ENCODE data around the gene ADCY10. TPM values are rescaled to one million over a fixed set of nuclear protein-coding genes. Genes with fewer than 3 reads are reported as not detected.

The ADCY10 gene
- total and polyA plus RNA-seq, 7 experiments from 2014 or later, result 0.19 to 1.3 (median 0.43) TPM; not detected in 2

- peaks cover 0 to 5% (median 0%) of the 10 kb centered on the region in 11 donors for H3K9me3 Mint-ChIP-seq
- POLR2A ChIA-PET, result interaction anchor here (0.5 to 3.0 kb wide), 17 partner anchors 9 to 1953 kb away, joined by 3 to 10 read pairs (median 4); partner anchors contain the start of genes METTL18, MPZL1, POGK and POU2F1
- H3K27ac Mint-ChIP-seq, result peak within 1 kb of the TSS; percentile 90 to 100 (median 99)
- Histone ChIP-seq H3K4me1 (ENCODE audit: control insufficient read depth in 2 of 2, insufficient read depth in 2 of 2, low read length in 2 of 2) (peaks cover 18 to 31% of the 10 kb centered on the region in 2 donors), H3K27ac (ENCODE audit: low read depth, low read length) (peak within 1 kb of the TSS; percentile 89), H3K9me3 (ENCODE audit: control insufficient read depth in 2 of 3, low read length in 3 of 3) (no peaks in the 10 kb centered on the region), H3K27me3 (ENCODE audit: control insufficient read depth in 2 of 2, insufficient read depth in 2 of 2, low read length in 2 of 2) (no peaks in the 10 kb centered on the region), H3K36me3 (ENCODE audit: control insufficient read depth in 2 of 3, insufficient read depth in 3 of 3, low read length in 3 of 3) (peaks cover 0 to 12% (median 0%) of the 10 kb centered on the region in 3 experiments), H3K4me3 (ENCODE audit: low read length) (peak within 1 kb of the TSS; percentile 89)
- intact Hi-C loops (cut with micrococcal nuclease), result loop anchor here (1.0 to 10.0 kb wide), 22 partner anchors 36 to 1859 kb away; partner anchors contain the start of genes SFT2D2 (in 2 of the 2), TADA1 (in 2 of the 2), TIPRL (in 2 of the 2) and ATP1B1 (in 1 of the 2)
- CTCF ChIA-PET, result interaction anchor here (0.5 to 1.1 kb wide), 3 partner anchors 13 to 221 kb away, joined by 3 read pairs; no protein-coding TSS in a partner anchor
- peaks cover 29 to 58% (median 40%) of the 10 kb centered on the region in 7 donors for H3K4me1 Mint-ChIP-seq
- no peaks in the 10 kb centered on the region for H3K27me3 Mint-ChIP-seq
- peak within 1 kb of the TSS; percentile 90 to 99 (median 96) for H3K4me3 Mint-ChIP-seq
- H3K36me3 Mint-ChIP-seq, result peaks cover 0 to 7% (median 1%) of the 10 kb centered on the region in 5 donors
- DNase-seq (peak; percentile 94 to 99 (median 99)), ATAC-seq (peak; percentile 89)
Observed at GRCh38 chr1:167936068-167936929, 22.4 kb upstream of the ADCY10 start, which contains the start of gene DCAF6. Gene DCAF6 (plus strand): TSS chr1:167936683. CDS start chr1:167936912, 229 bp downstream.

GRCh38 chr1:167935216-167936067, 21.5 kb upstream of the ADCY10 start:
- ATAC-seq, result peak; percentile 3
- Mint-ChIP-seq H3K4me1 (peaks cover 26 to 56% (median 41%) of the 10 kb centered on the region in 7 donors), H3K4me3 (peak overlapping the region; percentile 90 to 99 (median 96)), H3K9me3 (peaks cover 0 to 5% (median 0%) of the 10 kb centered on the region in 11 donors), H3K36me3 (peaks cover 0 to 7% (median 0%) of the 10 kb centered on the region in 5 donors), H3K27ac (peak overlapping the region; percentile 90 to 100 (median 99)), H3K27me3 (no peaks in the 10 kb centered on the region)
- DNase-seq, result peak in 6 of 9 donors; percentile 34 to 52 (median 46)
- intact Hi-C loops (cut with micrococcal nuclease), result loop anchor here (1.0 to 10.0 kb wide), 25 partner anchors 9 to 1859 kb away; partner anchors contain the start of genes SFT2D2 (in 2 of the 2), TADA1 (in 2 of the 2), TIPRL (in 2 of the 2) and ATP1B1 (in 1 of the 2)
- H3K4me1 ChIP-seq (ENCODE audit: control insufficient read depth in 2 of 2, insufficient read depth in 2 of 2, low read length in 2 of 2), result peaks cover 18 to 31% of the 10 kb centered on the region in 2 donors
- H3K9me3 ChIP-seq (ENCODE audit: control insufficient read depth in 2 of 3, low read length in 3 of 3), result no peaks in the 10 kb centered on the region
- POLR2A ChIA-PET, result interaction anchor here (0.5 to 3.0 kb wide), 18 partner anchors 8 to 1954 kb away, joined by 3 to 10 read pairs (median 3); partner anchors contain the start of genes METTL18, MPZL1, POGK and POU2F1
- H3K36me3 ChIP-seq (ENCODE audit: control insufficient read depth in 2 of 3, insufficient read depth in 3 of 3, low read length in 3 of 3), result peaks cover 0 to 12% (median 0%) of the 10 kb centered on the region in 3 experiments
- no peaks in the 10 kb centered on the region for H3K27me3 ChIP-seq (ENCODE audit: control insufficient read depth in 2 of 2, insufficient read depth in 2 of 2, low read length in 2 of 2)
- H3K4me3 ChIP-seq (ENCODE audit: low read length), result peak overlapping the region; percentile 89
- CTCF ChIA-PET, result interaction anchor here (0.5 to 1.9 kb wide), 5 partner anchors 14 to 220 kb away, joined by 3 to 6 read pairs (median 3); no protein-coding TSS in a partner anchor
- peak overlapping the region; percentile 89 for H3K27ac ChIP-seq (ENCODE audit: low read depth, low read length)

DNA sequence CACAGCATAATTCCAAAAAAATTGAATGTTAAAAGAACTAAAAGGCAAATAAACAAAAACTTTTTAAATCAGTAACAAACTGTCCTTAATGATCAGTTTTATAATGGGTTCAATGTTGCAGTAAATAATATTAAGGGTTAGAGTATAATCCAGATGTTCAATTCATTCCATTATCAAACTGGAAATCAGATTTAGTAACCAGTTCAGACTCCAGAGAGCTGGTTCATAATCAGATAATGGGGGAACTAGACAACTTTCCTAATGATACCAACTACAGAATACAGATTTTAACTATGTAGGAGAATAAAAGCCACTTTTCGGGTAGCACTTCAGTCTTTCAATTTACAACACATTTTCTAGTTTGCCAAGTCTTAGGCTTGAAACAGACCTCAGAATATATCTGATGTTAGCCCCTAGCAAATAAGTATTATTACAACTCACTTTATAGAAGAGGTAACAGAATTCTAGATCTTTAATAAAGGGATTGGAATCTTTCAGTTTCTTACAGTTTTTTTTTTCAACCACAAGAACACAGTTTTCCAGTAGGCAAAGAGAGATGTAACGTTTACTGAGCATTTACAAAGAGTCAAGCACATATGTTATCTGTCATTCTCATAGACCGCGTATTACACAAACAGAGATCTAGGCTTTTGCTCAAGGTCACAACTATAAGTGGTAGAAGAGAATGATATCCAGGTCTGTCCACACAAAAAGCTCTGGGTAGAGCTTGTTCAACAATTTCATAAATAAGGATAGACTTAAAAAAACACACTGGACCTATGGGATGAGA, 20.7 kb upstream of the ADCY10 start:
- H3K9me3 ChIP-seq (ENCODE audit: control insufficient read depth in 2 of 3, low read length in 3 of 3), result no peaks in the 10 kb centered on the region
- ATAC-seq (no peak), DNase-seq (no peak)
- Mint-ChIP-seq H3K27me3 (no peaks in the 10 kb centered on the region), H3K4me3 (peak overlapping the region; percentile 90 to 99 (median 96)), H3K27ac (peak overlapping the region; percentile 90 to 100 (median 99)), H3K4me1 (peaks cover 26 to 61% (median 42%) of the 10 kb centered on the region in 7 donors), H3K9me3 (peaks cover 0 to 5% (median 0%) of the 10 kb centered on the region in 11 donors), H3K36me3 (peaks cover 0 to 7% (median 0%) of the 10 kb centered on the region in 5 donors)
- H3K36me3 ChIP-seq (ENCODE audit: control insufficient read depth in 2 of 3, insufficient read depth in 3 of 3, low read length in 3 of 3), result peaks cover 0 to 12% (median 0%) of the 10 kb centered on the region in 3 experiments
- H3K27me3 ChIP-seq (ENCODE audit: control insufficient read depth in 2 of 2, insufficient read depth in 2 of 2, low read length in 2 of 2), result no peaks in the 10 kb centered on the region
- intact Hi-C loops (cut with micrococcal nuclease), result loop anchor here (1.0 to 10.0 kb wide), 15 partner anchors 8 to 1553 kb away; partner anchors contain the start of genes SFT2D2 (in 2 of the 2), ATP1B1 (in 1 of the 2), CREG1 (in 1 of the 2) and POGK (in 1 of the 2)
- H3K27ac ChIP-seq (ENCODE audit: low read depth, low read length), result peak overlapping the region; percentile 89
- peak overlapping the region; percentile 89 for H3K4me3 ChIP-seq (ENCODE audit: low read length)
- POLR2A ChIA-PET, result interaction anchor here (0.6 to 3.0 kb wide), 8 partner anchors 13 to 823 kb away, joined by 3 to 10 read pairs (median 4); no protein-coding TSS in a partner anchor
- CTCF ChIA-PET, result interaction anchor here (0.8 to 1.9 kb wide), 2 partner anchors 17 to 148 kb away, joined by 3 to 6 read pairs; no protein-coding TSS in a partner anchor
- H3K4me1 ChIP-seq (ENCODE audit: control insufficient read depth in 2 of 2, insufficient read depth in 2 of 2, low read length in 2 of 2), result peaks cover 18 to 31% of the 10 kb centered on the region in 2 donors

DNA sequence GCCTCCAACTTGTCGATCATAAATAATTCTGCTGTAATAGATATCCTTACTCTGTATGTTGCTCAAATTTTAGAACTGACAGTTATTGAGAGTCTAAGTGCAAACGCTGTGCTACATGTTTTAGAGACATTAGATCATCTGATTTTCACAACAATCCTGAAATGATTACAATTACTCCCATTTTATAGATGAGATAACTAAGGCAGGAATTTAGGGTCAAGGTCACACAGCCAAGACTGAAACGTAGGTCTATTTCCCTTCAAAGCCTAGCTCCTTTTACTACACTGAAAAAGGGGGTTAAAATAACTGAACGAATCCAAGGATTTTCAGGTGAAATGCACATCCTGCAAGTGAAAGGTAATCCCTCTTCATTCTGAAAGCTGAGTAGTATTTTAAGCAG, 19.9 kb upstream of the ADCY10 start:
- Mint-ChIP-seq H3K27ac (no peak overlapping the region), H3K36me3 (peaks cover 0 to 7% (median 0%) of the 10 kb centered on the region in 5 donors), H3K4me1 (peaks cover 26 to 58% (median 42%) of the 10 kb centered on the region in 7 donors), H3K27me3 (no peaks in the 10 kb centered on the region), H3K4me3 (peak overlapping the region in 8 of 10 donors; percentile 10 to 98 (median 96)), H3K9me3 (peaks cover 0 to 5% (median 0%) of the 10 kb centered on the region in 11 donors)
- Histone ChIP-seq H3K9me3 (ENCODE audit: control insufficient read depth in 2 of 3, low read length in 3 of 3) (no peaks in the 10 kb centered on the region), H3K4me1 (ENCODE audit: control insufficient read depth in 2 of 2, insufficient read depth in 2 of 2, low read length in 2 of 2) (peaks cover 18 to 31% of the 10 kb centered on the region in 2 donors), H3K36me3 (ENCODE audit: control insufficient read depth in 2 of 3, insufficient read depth in 3 of 3, low read length in 3 of 3) (peaks cover 0 to 12% (median 0%) of the 10 kb centered on the region in 3 experiments), H3K27me3 (ENCODE audit: control insufficient read depth in 2 of 2, insufficient read depth in 2 of 2, low read length in 2 of 2) (no peaks in the 10 kb centered on the region), H3K27ac (ENCODE audit: low read depth, low read length) (no peak overlapping the region), H3K4me3 (ENCODE audit: low read length) (no peak overlapping the region)
- POLR2A ChIA-PET, result interaction anchor here (0.6 to 1.2 kb wide), 4 partner anchors 19 to 822 kb away, joined by 3 to 5 read pairs (median 3); no protein-coding TSS in a partner anchor
- CTCF ChIA-PET, result interaction anchor here (1.9 kb wide), 1 partner anchor 148 kb away, joined by 6 read pairs; no protein-coding TSS in a partner anchor
- ATAC-seq (no peak), DNase-seq (no peak)
- intact Hi-C loops (cut with micrococcal nuclease), result loop anchor here (2.0 to 10.0 kb wide), 4 partner anchors 13 to 1171 kb away; partner anchors contain the start of genes ATP1B1 (in 1 of the 2) and POGK (in 1 of the 2)

- no peak for DNase-seq
- intact Hi-C loops (cut with micrococcal nuclease), result loop anchor here in 1 of 2 donors (10.0 kb wide), 2 partner anchors 1095 to 1175 kb away; partner anchors contain the start of genes ATP1B1 and POGK
- H3K27ac ChIP-seq (ENCODE audit: low read depth, low read length), result no peak overlapping the region
- no peaks in the 10 kb centered on the region for H3K27me3 ChIP-seq (ENCODE audit: control insufficient read depth in 2 of 2, insufficient read depth in 2 of 2, low read length in 2 of 2)
- no peaks in the 10 kb centered on the region for H3K9me3 ChIP-seq (ENCODE audit: control insufficient read depth in 2 of 3, low read length in 3 of 3)
- peaks cover 0 to 3% (median 0%) of the 10 kb centered on the region in 5 donors for H3K36me3 Mint-ChIP-seq
- no peak overlapping the region for H3K4me3 Mint-ChIP-seq
- H3K27me3 Mint-ChIP-seq, result no peaks in the 10 kb centered on the region
- no peak overlapping the region for H3K27ac Mint-ChIP-seq
- H3K36me3 ChIP-seq (ENCODE audit: control insufficient read depth in 2 of 3, insufficient read depth in 3 of 3, low read length in 3 of 3), result no peaks in the 10 kb centered on the region
- peaks cover 20 to 46% (median 33%) of the 10 kb centered on the region in 7 donors for H3K4me1 Mint-ChIP-seq
- H3K4me3 ChIP-seq (ENCODE audit: low read length), result no peak overlapping the region
- no peaks in the 10 kb centered on the region for H3K9me3 Mint-ChIP-seq
- H3K4me1 ChIP-seq (ENCODE audit: control insufficient read depth in 2 of 2, insufficient read depth in 2 of 2, low read length in 2 of 2), result peaks cover 11 to 15% of the 10 kb centered on the region in 2 donors
- CTCF ChIA-PET, result no interaction called here
- ATAC-seq, result no peak
- POLR2A ChIA-PET, result no interaction called here
Observed at GRCh38 chr1:167929725-167930124, 15.8 kb upstream of the ADCY10 start.
